Right renal cortex interstitium (tissue), 3 donors: ENCODE results near the gene CRLF1. TPM values are rescaled to one million over a fixed set of nuclear protein-coding genes. Genes with fewer than 3 reads are reported as not detected.
"Not testable (repeated sequence)": the region's sequence is repeated elsewhere in the genome, so short reads cannot be mapped to it uniquely, and the experiment has no call there.

ENCODE experiments used
- DNase-seq, 3 donors: peaks; one replicate each; pipeline ENCODE4 v3.0.0-alpha.2; 2013; ENCODE audit warnings: low read depth in 3 of 3, low spot score in 2 of 3
- polyA plus RNA-seq, 3 donors: library from polyadenylated mRNA; unstranded; fragments of 120-200 nt; gene quantifications; one replicate each; pipeline ENCODE4 v1.2.1, GENCODE V29; 2013; ENCODE audit not compliant: insufficient read length in 3 of 3

Gene CRLF1
- polyA plus RNA-seq, 3 donors: 2.7 to 3.5 (median 3.2) TPM

GRCh38 chr19:18610245-18610555, 3.6 kb upstream of the CRLF1 start:
- DNase-seq: no peak

GRCh38 chr19:18609717-18610051, 3.1 kb upstream of the CRLF1 start:
- DNase-seq: no peak

- no peak for DNase-seq
Observed at GRCh38 chr19:18608805-18609716, 2.5 kb upstream of the CRLF1 start.

GRCh38 chr19:18608102-18608804, 1.7 kb upstream of the CRLF1 start:
- DNase-seq: no peak

GRCh38 chr19:18607226-18608101, 865 bp upstream of the CRLF1 start:
- no peak for DNase-seq

GRCh38 chr19:18605546-18606280, 886 bp downstream of the CRLF1 start:
- DNase-seq: no peak

GRCh38 chr19:18605196-18605545, 1.4 kb downstream of the CRLF1 start:
- no peak for DNase-seq

- DNase-seq: no peak
Observed at GRCh38 chr19:18604820-18605159, 1.8 kb downstream of the CRLF1 start.

GRCh38 chr19:18603958-18604819, 2.4 kb downstream of the CRLF1 start:
- no peak for DNase-seq

GRCh38 chr19:18603255-18603957, 3.2 kb downstream of the CRLF1 start:
- no peak for DNase-seq

GRCh38 chr19:18601875-18602274, 4.7 kb downstream of the CRLF1 start:
- no peak for DNase-seq

GRCh38 chr19:18600692-18601397, 5.8 kb downstream of the CRLF1 start:
- not testable (repeated sequence) for DNase-seq

GRCh38 chr19:18599485-18599884, 7.1 kb downstream of the CRLF1 start:
- no peak for DNase-seq

- no peak for DNase-seq
Observed at GRCh38 chr19:18597809-18598660, 8.6 kb downstream of the CRLF1 start.

GRCh38 chr19:18596752-18597157, 9.8 kb downstream of the CRLF1 start:
- no peak for DNase-seq

- no peak for DNase-seq
Observed at GRCh38 chr19:18595475-18595874, 11.1 kb downstream of the CRLF1 start.

GRCh38 chr19:18594824-18595373, 11.7 kb downstream of the CRLF1 start:
- no peak for DNase-seq
